OCI-LY3 (cell line): ENCODE measurements around the gene TAPT1.

Source experiments
- CTCF ChIP-seq: fragments of 200-600, 300-600 bp; sonication (generic); IDR thresholded peaks from 2 replicates; pipeline ENCODE4 v1.5.1; 2014; ENCODE audit warnings: antibody characterized with exemption, low read length, low read depth
- EZH2phosphoT487 ChIP-seq: fragments of 200-600 bp; shearing (Covaris generic); IDR thresholded peaks from 2 replicates; pipeline ENCODE4 v1.6.1; 2018; ENCODE audit warnings: antibody characterized with exemption, mixed run types, low read depth

DNA sequence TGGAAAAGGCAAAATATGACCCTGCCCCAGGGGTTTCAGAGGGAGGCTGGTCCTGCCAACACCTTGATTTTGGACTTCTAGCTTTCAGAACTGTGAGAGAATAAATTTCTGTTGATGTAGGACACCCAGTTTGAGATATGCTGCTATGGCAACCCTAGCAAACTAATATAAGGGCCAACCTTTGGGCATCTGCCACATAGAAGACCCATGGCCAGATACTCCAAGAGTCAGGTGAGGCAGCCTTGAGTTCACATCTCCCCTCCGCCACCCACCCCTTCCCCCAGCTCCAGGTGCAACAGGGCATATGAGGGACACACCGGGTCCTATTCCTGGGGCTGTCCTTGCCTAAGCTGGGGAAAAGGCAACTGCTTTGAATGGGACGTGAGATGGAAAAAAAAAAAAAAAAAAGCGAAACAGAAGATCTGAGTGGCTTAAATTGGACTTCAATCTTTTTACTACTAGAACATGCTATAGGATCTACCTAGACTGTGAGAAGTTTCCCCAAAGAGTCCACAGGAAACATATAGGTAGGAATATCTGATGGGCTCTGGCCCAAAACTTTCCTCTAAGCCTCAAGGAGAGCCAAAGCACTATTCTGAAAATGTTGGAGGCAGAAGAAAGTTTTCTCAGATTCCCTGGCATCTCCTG lies 85.9 kb downstream of the TAPT1 start:
- TF ChIP-seq CTCF (no peak), EZH2phosphoT487 (no peak)
